ENCODE data around the gene SLC12A9.

- TF ChIP-seq FOXM1 (IDR thresholded peaks at IDR 0.05; ENCODE audit: borderline replicate concordance) (no peak), SP1 (IDR thresholded peaks at IDR 0.05) (no peak), NFRKB (IDR thresholded peaks at IDR 0.05) (no peak), PKNOX1 (IDR thresholded peaks at IDR 0.05) (no peak), ZNF384 (IDR thresholded peaks at IDR 0.05) (no peak)
These were observed 33.8 kb downstream of the SLC12A9 start for GRCh38 chr7:100886142-100886935.
